ENCODE data around the gene GTF2F2. TPM values are rescaled to one million over a fixed set of nuclear protein-coding genes. Genes with fewer than 3 reads are reported as not detected.

GTF2F2 gene
- polyA plus RNA-seq, 2 of the 4 experiments (the other 2 are of a cell fraction), result 21.0 to 30.0 TPM

DNA sequence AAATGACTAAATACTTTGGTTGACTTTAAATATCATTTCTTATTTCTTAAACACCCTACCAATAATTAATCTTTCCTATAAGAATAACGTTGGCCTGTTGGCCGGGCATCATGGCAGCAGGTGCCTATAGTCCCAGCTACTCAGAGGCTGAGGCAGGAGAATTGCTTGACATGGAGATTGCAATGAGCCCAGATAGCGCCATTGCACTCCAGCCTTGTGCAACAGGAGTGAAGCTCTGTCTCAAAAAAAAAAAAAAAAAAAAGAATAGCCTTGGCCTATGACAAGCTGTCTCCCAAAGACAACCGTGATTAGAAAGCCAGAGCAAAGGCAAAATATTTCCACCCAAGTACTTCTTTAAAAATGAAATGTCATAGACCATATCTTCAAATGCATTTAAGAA is 105.1 kb downstream of the GTF2F2 start:
- no peak for DNase-seq (ENCODE audit: low read depth in 1 of 2, low spot score in 1 of 2)
- no peak for FAIRE-seq
- Histone ChIP-seq H3K4me3 (no peak overlapping the region), H3K4me2 (no peak overlapping the region), H3K27ac (no peak overlapping the region), H3K4me1 (peaks cover 5% of the 10 kb centered on the region), H3K9me3 (no peaks in the 10 kb centered on the region)
- ATAC-seq, result no peak
- ChIA-PET CTCF (interaction anchor here (0.7 to 1.3 kb wide), 3 partner anchors 20 to 178 kb away, joined by 3 to 5 read pairs (median 3); no protein-coding TSS in a partner anchor), POLR2A (interaction anchor here (0.6 kb wide), 1 partner anchor 46 kb away, joined by 5 read pairs; no protein-coding TSS in a partner anchor)
- 94% methylated on average over 3 of the region's 4 CpGs for WGBS (ENCODE audit: missing lambda C conversion rate)
- TF ChIP-seq HOXB13 (CRISPR knock-in tag; IDR thresholded peaks at IDR 0.05; ENCODE audit: low read depth) (no peak), RNF2 (IDR thresholded peaks at IDR 0.05; ENCODE audit: borderline replicate concordance, low read depth) (no peak), HOXA7 (CRISPR knock-in tag; IDR thresholded peaks at IDR 0.05) (no peak), ESRRA (IDR thresholded peaks at IDR 0.05; ENCODE audit: borderline replicate concordance, low read length) (no peak), CBX8 (IDR thresholded peaks at IDR 0.05) (no peak)

DNA sequence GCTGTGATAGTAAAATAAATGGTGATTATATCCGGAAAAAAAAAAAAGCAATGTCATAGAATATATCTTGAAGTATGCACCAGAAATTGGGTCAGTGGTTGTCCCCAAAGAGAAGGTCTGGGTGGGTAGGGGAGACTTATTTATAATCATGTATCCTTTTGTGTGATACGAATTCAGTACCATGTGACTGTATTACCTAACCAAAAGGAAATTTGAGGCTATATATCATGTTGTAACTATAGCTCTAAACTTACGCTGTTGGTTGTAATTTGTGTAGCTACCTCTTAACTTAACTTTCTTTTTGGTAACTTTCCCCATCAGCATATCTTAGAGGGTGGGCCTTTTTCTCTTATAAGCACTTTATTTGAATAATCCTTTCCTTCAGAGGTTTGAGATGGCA is 105.7 kb downstream of the GTF2F2 start:
- Histone ChIP-seq H3K4me1 (no peaks in the 10 kb centered on the region), H3K27ac (no peak overlapping the region), H3K4me3 (no peak overlapping the region), H3K9me3 (no peaks in the 10 kb centered on the region), H3K4me2 (no peak overlapping the region)
- ChIA-PET POLR2A (no interaction called here), CTCF (interaction anchor here (0.7 to 1.3 kb wide), 4 partner anchors 13 to 179 kb away, joined by 3 to 5 read pairs (median 3); no protein-coding TSS in a partner anchor)
- no peak for TF ChIP-seq CTCF (IDR thresholded peaks at IDR 0.05)
- no peak for TF ChIP-seq HDAC2 (IDR thresholded peaks at IDR 0.05)
- no peak for TF ChIP-seq EP300 (IDR thresholded peaks at IDR 0.05)
- no peak for TF ChIP-seq EHF (CRISPR knock-in tag; IDR thresholded peaks at IDR 0.05)
- TF ChIP-seq RNF2 (IDR thresholded peaks at IDR 0.05; ENCODE audit: borderline replicate concordance, low read depth), result no peak
- TF ChIP-seq POLR2A (IDR thresholded peaks at IDR 0.05; ENCODE audit: low read length), result no peak
- no peak for TF ChIP-seq MAX (IDR thresholded peaks at IDR 0.05)
- no peak for TF ChIP-seq NR3C1 (IDR thresholded peaks at IDR 0.05)
- TF ChIP-seq CBX2 (IDR thresholded peaks at IDR 0.05; ENCODE audit: borderline replicate concordance, low read depth), result no peak
- TF ChIP-seq EHMT2 (IDR thresholded peaks at IDR 0.05; ENCODE audit: low read depth), result no peak
- TF ChIP-seq POLR2AphosphoS2 (conservative IDR thresholded peaks at IDR 0.05; ENCODE audit: low read length), result no peak
- no peak for TF ChIP-seq ZNF302 (CRISPR knock-in tag; IDR thresholded peaks at IDR 0.05)
- no peak for TF ChIP-seq RFX5 (IDR thresholded peaks at IDR 0.05)
- TF ChIP-seq SREBF2 (IDR thresholded peaks at IDR 0.05), result no peak
- TF ChIP-seq BHLHE40 (IDR thresholded peaks at IDR 0.05; ENCODE audit: low read depth, low read length), result no peak
- TF ChIP-seq TP53 (CRISPR knock-in tag; IDR thresholded peaks at IDR 0.05), result no peak
- no peak for TF ChIP-seq ZSCAN20 (CRISPR knock-in tag; IDR thresholded peaks at IDR 0.05)
- TF ChIP-seq HOXB5 (CRISPR knock-in tag; IDR thresholded peaks at IDR 0.05), result no peak
- TF ChIP-seq JUNB (IDR thresholded peaks at IDR 0.05), result no peak
- ATAC-seq (no peak), FAIRE-seq (no peak), DNase-seq (ENCODE audit: low read depth in 1 of 2, low spot score in 1 of 2) (no peak)
- WGBS (ENCODE audit: missing lambda C conversion rate), result 88% methylated on average over 3 of the region's 3 CpGs

DNA sequence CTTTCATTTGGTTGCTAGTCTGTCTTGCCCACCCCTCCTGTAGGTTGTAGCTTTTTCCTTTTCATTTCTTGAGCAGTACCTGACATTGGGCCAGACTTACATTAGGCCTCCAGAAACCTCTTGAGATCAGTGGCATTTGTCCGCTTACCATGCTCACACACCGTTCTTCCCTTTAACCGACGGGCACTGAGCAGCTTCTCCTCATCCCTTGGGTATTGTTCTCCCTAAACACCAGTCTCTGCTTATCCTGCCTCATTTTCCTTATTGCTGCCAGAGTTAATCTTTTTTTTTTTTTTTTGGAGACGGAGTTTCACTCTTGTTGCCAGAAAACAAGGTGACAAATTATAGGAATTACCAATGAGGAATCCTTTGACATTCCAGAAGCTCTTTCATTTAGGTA is 107.7 kb downstream of the GTF2F2 start:
- CTCF ChIA-PET, result interaction anchor here (0.6 kb wide), 1 partner anchor 1336 kb away, joined by 3 read pairs; no protein-coding TSS in a partner anchor
- FAIRE-seq, result no peak
- Histone ChIP-seq H3K4me2 (no peak overlapping the region), H3K9me3 (no peaks in the 10 kb centered on the region), H3K4me3 (no peak overlapping the region), H3K4me1 (peaks cover 6% of the 10 kb centered on the region; the same call in 1 of the 3 replicates), H3K27ac (no peak overlapping the region)
- TF ChIP-seq BHLHE40 (IDR thresholded peaks at IDR 0.05; ENCODE audit: low read depth, low read length) (no peak), SMC3 (IDR thresholded peaks at IDR 0.05) (no peak), EHMT2 (IDR thresholded peaks at IDR 0.05; ENCODE audit: low read depth) (no peak), KDM5A (IDR thresholded peaks at IDR 0.05) (no peak), KDM1A (IDR thresholded peaks at IDR 0.05; ENCODE audit: low read depth) (no peak), POLR2AphosphoS2 (conservative IDR thresholded peaks at IDR 0.05; ENCODE audit: low read length) (no peak), CBX8 (IDR thresholded peaks at IDR 0.05) (no peak), ZNF302 (CRISPR knock-in tag; IDR thresholded peaks at IDR 0.05) (no peak), RARB (CRISPR knock-in tag; IDR thresholded peaks at IDR 0.05) (no peak), ZC3H11A (IDR thresholded peaks at IDR 0.05) (no peak), SREBF2 (IDR thresholded peaks at IDR 0.05) (no peak)
- TF ChIP-seq, protein P1, sequence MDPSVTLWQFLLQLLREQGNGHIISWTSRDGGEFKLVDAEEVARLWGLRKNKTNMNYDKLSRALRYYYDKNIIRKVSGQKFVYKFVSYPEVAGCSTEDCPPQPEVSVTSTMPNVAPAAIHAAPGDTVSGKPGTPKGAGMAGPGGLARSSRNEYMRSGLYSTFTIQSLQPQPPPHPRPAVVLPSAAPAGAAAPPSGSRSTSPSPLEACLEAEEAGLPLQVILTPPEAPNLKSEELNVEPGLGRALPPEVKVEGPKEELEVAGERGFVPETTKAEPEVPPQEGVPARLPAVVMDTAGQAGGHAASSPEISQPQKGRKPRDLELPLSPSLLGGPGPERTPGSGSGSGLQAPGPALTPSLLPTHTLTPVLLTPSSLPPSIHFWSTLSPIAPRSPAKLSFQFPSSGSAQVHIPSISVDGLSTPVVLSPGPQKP (IDR thresholded peaks at IDR 0.05; ENCODE audit: low read depth, low read length), result no peak
- 97% methylated on average over 5 of the region's 5 CpGs for WGBS (ENCODE audit: missing lambda C conversion rate)
- POLR2A ChIA-PET, result no interaction called here
- no peak for DNase-seq (ENCODE audit: low read depth in 1 of 2, low spot score in 1 of 2)
- no peak for ATAC-seq

Measured in A549 (cell line).